ENCODE results near the gene HCAR1.
"Not testable (repeated sequence)": the region's sequence is repeated elsewhere in the genome, so short reads cannot be mapped to it uniquely, and the experiment has no call there.

DNA sequence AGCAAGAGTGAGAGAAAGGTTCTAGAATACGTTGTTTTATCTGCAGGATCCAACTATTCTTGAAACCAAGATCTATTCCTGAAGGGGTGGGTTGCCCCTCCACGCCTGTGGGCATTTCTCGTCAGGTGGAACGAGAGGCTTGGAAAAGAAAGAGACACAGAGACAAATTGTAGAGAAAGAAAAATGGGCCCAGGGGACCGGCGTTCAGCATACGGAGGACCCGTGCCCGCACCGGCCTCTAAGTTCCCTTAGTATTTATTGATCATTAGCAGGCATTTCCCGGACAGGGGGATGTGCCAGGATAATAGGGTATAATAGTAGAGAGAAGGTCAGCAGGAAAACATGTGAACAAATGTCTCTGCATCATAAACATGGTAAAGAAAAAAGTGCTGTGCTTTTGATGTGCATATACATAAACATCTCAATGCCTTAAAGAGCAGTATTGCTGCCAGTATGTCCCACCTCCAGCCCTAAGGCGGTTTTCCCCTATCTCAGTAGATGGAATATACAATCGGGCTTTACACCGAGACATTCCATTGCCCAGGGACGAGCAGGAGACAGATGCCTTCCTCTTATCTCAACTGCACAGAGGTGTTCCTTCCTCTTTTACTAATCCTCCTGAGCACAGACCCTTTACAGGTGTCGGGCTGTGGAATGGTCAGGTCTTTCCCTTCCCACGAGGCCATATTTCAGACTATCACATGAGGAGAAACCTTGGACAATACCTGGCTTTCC, 20.3 kb upstream of the HCAR1 start:
- TF ChIP-seq POLR2A (IDR thresholded peaks at IDR 0.05): not testable (repeated sequence)
- TF ChIP-seq, protein P1, sequence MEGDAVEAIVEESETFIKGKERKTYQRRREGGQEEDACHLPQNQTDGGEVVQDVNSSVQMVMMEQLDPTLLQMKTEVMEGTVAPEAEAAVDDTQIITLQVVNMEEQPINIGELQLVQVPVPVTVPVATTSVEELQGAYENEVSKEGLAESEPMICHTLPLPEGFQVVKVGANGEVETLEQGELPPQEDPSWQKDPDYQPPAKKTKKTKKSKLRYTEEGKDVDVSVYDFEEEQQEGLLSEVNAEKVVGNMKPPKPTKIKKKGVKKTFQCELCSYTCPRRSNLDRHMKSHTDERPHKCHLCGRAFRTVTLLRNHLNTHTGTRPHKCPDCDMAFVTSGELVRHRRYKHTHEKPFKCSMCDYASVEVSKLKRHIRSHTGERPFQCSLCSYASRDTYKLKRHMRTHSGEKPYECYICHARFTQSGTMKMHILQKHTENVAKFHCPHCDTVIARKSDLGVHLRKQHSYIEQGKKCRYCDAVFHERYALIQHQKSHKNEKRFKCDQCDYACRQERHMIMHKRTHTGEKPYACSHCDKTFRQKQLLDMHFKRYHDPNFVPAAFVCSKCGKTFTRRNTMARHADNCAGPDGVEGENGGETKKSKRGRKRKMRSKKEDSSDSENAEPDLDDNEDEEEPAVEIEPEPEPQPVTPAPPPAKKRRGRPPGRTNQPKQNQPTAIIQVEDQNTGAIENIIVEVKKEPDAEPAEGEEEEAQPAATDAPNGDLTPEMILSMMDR (IDR thresholded peaks at IDR 0.05): not testable (repeated sequence)

All from prostate gland (tissue), 2 donors.